ENCODE data around the gene PDE4A.
"Not testable (repeated sequence)": the region's sequence is repeated elsewhere in the genome, so short reads cannot be mapped to it uniquely, and the experiment has no call there.

PDE4A gene

GRCh38 chr19:10392120-10392519 is 28.2 kb upstream of the PDE4A start:
- Histone ChIP-seq H3K36me3 (ENCODE audit: control insufficient read depth in 4 of 4, insufficient read depth in 4 of 4, low read length in 3 of 4) (peaks cover 2 to 58% (median 41%) of the 10 kb centered on the region in 4 experiments), H3K4me1 (ENCODE audit: control extremely low read depth in 1 of 4, control insufficient read depth in 4 of 4, insufficient read depth in 4 of 4, low read length in 3 of 4) (peaks cover 0 to 5% (median 0%) of the 10 kb centered on the region in 4 experiments), H3K4me3 (ENCODE audit: control insufficient read depth in 1 of 7, extremely low read depth in 1 of 7, insufficient read depth in 4 of 7, low read depth in 2 of 7, low read length in 6 of 7) (no peak overlapping the region), H3K9me3 (ENCODE audit: control extremely low read depth in 1 of 5, control insufficient read depth in 4 of 5, insufficient read depth in 2 of 5, low read depth in 1 of 5, low read length in 4 of 5) (no peaks in the 10 kb centered on the region), H3K27ac (ENCODE audit: insufficient read depth in 1 of 2, low read depth in 1 of 2, low read length in 2 of 2, poor library complexity in 1 of 2, severe bottlenecking in 2 of 2) (no peak overlapping the region), H3K27me3 (replicated peaks in 2 of 5; ENCODE audit: control insufficient read depth in 4 of 5, insufficient read depth in 5 of 5, low read length in 4 of 5) (no peaks in the 10 kb centered on the region)
- ChIA-PET CTCF (interaction anchor here (1.2 to 24.5 kb wide), 6 partner anchors 10 to 460 kb away, joined by 3 to 542 read pairs (median 5); partner anchors contain the start of genes CDC37 and ICAM1), POLR2A (no interaction called here)
- no peak for DNase-seq
- 96% methylated on average over 4 of the region's 6 CpGs for WGBS (ENCODE audit: insufficient coverage)

GRCh38 chr19:10393137-10393536 is 27.2 kb upstream of the PDE4A start:
- Histone ChIP-seq H3K4me1 (ENCODE audit: control extremely low read depth in 1 of 4, control insufficient read depth in 4 of 4, insufficient read depth in 4 of 4, low read length in 3 of 4) (peaks cover 0 to 5% (median 0%) of the 10 kb centered on the region in 4 experiments), H3K36me3 (ENCODE audit: control insufficient read depth in 4 of 4, insufficient read depth in 4 of 4, low read length in 3 of 4) (peaks cover 2 to 63% (median 45%) of the 10 kb centered on the region in 4 experiments), H3K9me3 (ENCODE audit: control extremely low read depth in 1 of 5, control insufficient read depth in 4 of 5, insufficient read depth in 2 of 5, low read depth in 1 of 5, low read length in 4 of 5) (no peaks in the 10 kb centered on the region), H3K27me3 (replicated peaks in 2 of 5; ENCODE audit: control insufficient read depth in 4 of 5, insufficient read depth in 5 of 5, low read length in 4 of 5) (no peaks in the 10 kb centered on the region), H3K27ac (ENCODE audit: insufficient read depth in 1 of 2, low read depth in 1 of 2, low read length in 2 of 2, poor library complexity in 1 of 2, severe bottlenecking in 2 of 2) (no peak overlapping the region), H3K4me3 (ENCODE audit: control insufficient read depth in 1 of 7, extremely low read depth in 1 of 7, insufficient read depth in 4 of 7, low read depth in 2 of 7, low read length in 6 of 7) (no peak overlapping the region)
- WGBS (ENCODE audit: insufficient coverage): 95% methylated on average over 24 of the region's 24 CpGs
- CTCF ChIA-PET: interaction anchor here (0.8 to 24.5 kb wide), 6 partner anchors 9 to 130 kb away, joined by 3 to 542 read pairs (median 6); partner anchors contain the start of genes CDC37, ICAM1, ICAM5 and TYK2
- DNase-seq: no peak
- POLR2A ChIA-PET: interaction anchor here (0.8 kb wide), 1 partner anchor 9 kb away, joined by 3 read pairs; no protein-coding TSS in a partner anchor

GRCh38 chr19:10395003-10395402 is 25.3 kb upstream of the PDE4A start:
- ChIA-PET CTCF (interaction anchor here (1.9 to 24.5 kb wide), 2 partner anchors 15 to 132 kb away, joined by 7 to 542 read pairs; partner anchors contain the start of genes ICAM1 and TYK2), POLR2A (no interaction called here)
- 94% methylated on average over 8 of the region's 12 CpGs for WGBS (ENCODE audit: insufficient coverage)
- H3K4me3 ChIP-seq (ENCODE audit: control insufficient read depth in 1 of 7, extremely low read depth in 1 of 7, insufficient read depth in 4 of 7, low read depth in 2 of 7, low read length in 6 of 7): no peak overlapping the region
- H3K4me1 ChIP-seq (ENCODE audit: control extremely low read depth in 1 of 4, control insufficient read depth in 4 of 4, insufficient read depth in 4 of 4, low read length in 3 of 4): no peaks in the 10 kb centered on the region
- H3K27ac ChIP-seq (ENCODE audit: insufficient read depth in 1 of 2, low read depth in 1 of 2, low read length in 2 of 2, poor library complexity in 1 of 2, severe bottlenecking in 2 of 2): no peak overlapping the region
- H3K36me3 ChIP-seq (ENCODE audit: control insufficient read depth in 4 of 4, insufficient read depth in 4 of 4, low read length in 3 of 4): peaks cover 2 to 70% (median 51%) of the 10 kb centered on the region in 4 experiments
- H3K27me3 ChIP-seq (replicated peaks in 2 of 5; ENCODE audit: control insufficient read depth in 4 of 5, insufficient read depth in 5 of 5, low read length in 4 of 5): no peaks in the 10 kb centered on the region
- no peak for DNase-seq
- H3K9me3 ChIP-seq (ENCODE audit: control extremely low read depth in 1 of 5, control insufficient read depth in 4 of 5, insufficient read depth in 2 of 5, low read depth in 1 of 5, low read length in 4 of 5): no peaks in the 10 kb centered on the region

- peaks cover 2 to 68% (median 51%) of the 10 kb centered on the region in 4 experiments for H3K36me3 ChIP-seq (ENCODE audit: control insufficient read depth in 4 of 4, insufficient read depth in 4 of 4, low read length in 3 of 4)
- POLR2A ChIA-PET: no interaction called here
Measured at GRCh38 chr19:10395436-10395835, 24.9 kb upstream of the PDE4A start.

GRCh38 chr19:10395917-10396316 is 24.4 kb upstream of the PDE4A start:
- DNase-seq: no peak
- Histone ChIP-seq H3K4me1 (ENCODE audit: control extremely low read depth in 1 of 4, control insufficient read depth in 4 of 4, insufficient read depth in 4 of 4, low read length in 3 of 4) (peaks cover 0 to 5% (median 3%) of the 10 kb centered on the region in 4 experiments), H3K27ac (ENCODE audit: insufficient read depth in 1 of 2, low read depth in 1 of 2, low read length in 2 of 2, poor library complexity in 1 of 2, severe bottlenecking in 2 of 2) (no peak overlapping the region), H3K4me3 (ENCODE audit: control insufficient read depth in 1 of 7, extremely low read depth in 1 of 7, insufficient read depth in 4 of 7, low read depth in 2 of 7, low read length in 6 of 7) (no peak overlapping the region), H3K27me3 (replicated peaks in 2 of 5; ENCODE audit: control insufficient read depth in 4 of 5, insufficient read depth in 5 of 5, low read length in 4 of 5) (no peaks in the 10 kb centered on the region), H3K36me3 (ENCODE audit: control insufficient read depth in 4 of 4, insufficient read depth in 4 of 4, low read length in 3 of 4) (peaks cover 2 to 66% (median 50%) of the 10 kb centered on the region in 4 experiments), H3K9me3 (ENCODE audit: control extremely low read depth in 1 of 5, control insufficient read depth in 4 of 5, insufficient read depth in 2 of 5, low read depth in 1 of 5, low read length in 4 of 5) (no peaks in the 10 kb centered on the region)
- POLR2A ChIA-PET: no interaction called here
- CTCF ChIA-PET: interaction anchor here (24.5 kb wide), 1 partner anchor 133 kb away, joined by 542 read pairs; the partner anchor contains the start of gene ICAM1
- 95% methylated on average over 24 of the region's 24 CpGs for WGBS (ENCODE audit: insufficient coverage)

More at GRCh38 chr19:10395436-10395835, 24.9 kb upstream of the PDE4A start:
- no peak for DNase-seq
- 98% methylated on average over 8 of the region's 26 CpGs for WGBS (ENCODE audit: insufficient coverage)
- no peaks in the 10 kb centered on the region for H3K9me3 ChIP-seq (ENCODE audit: control extremely low read depth in 1 of 5, control insufficient read depth in 4 of 5, insufficient read depth in 2 of 5, low read depth in 1 of 5, low read length in 4 of 5)
- H3K27ac ChIP-seq (ENCODE audit: insufficient read depth in 1 of 2, low read depth in 1 of 2, low read length in 2 of 2, poor library complexity in 1 of 2, severe bottlenecking in 2 of 2): no peak overlapping the region
- H3K4me1 ChIP-seq (ENCODE audit: control extremely low read depth in 1 of 4, control insufficient read depth in 4 of 4, insufficient read depth in 4 of 4, low read length in 3 of 4): peaks cover 0 to 2% (median 0%) of the 10 kb centered on the region in 4 experiments
- CTCF ChIA-PET: interaction anchor here (24.5 kb wide), 1 partner anchor 132 kb away, joined by 542 read pairs; the partner anchor contains the start of gene ICAM1
- H3K27me3 ChIP-seq (replicated peaks in 2 of 5; ENCODE audit: control insufficient read depth in 4 of 5, insufficient read depth in 5 of 5, low read length in 4 of 5): no peaks in the 10 kb centered on the region
- H3K4me3 ChIP-seq (ENCODE audit: control insufficient read depth in 1 of 7, extremely low read depth in 1 of 7, insufficient read depth in 4 of 7, low read depth in 2 of 7, low read length in 6 of 7): no peak overlapping the region

- Histone ChIP-seq H3K9me3 (ENCODE audit: control extremely low read depth in 1 of 5, control insufficient read depth in 4 of 5, insufficient read depth in 2 of 5, low read depth in 1 of 5, low read length in 4 of 5) (no peaks in the 10 kb centered on the region), H3K27me3 (replicated peaks in 2 of 5; ENCODE audit: control insufficient read depth in 4 of 5, insufficient read depth in 5 of 5, low read length in 4 of 5) (no peaks in the 10 kb centered on the region), H3K27ac (ENCODE audit: insufficient read depth in 1 of 2, low read depth in 1 of 2, low read length in 2 of 2, poor library complexity in 1 of 2, severe bottlenecking in 2 of 2) (no peak overlapping the region), H3K4me3 (ENCODE audit: control insufficient read depth in 1 of 7, extremely low read depth in 1 of 7, insufficient read depth in 4 of 7, low read depth in 2 of 7, low read length in 6 of 7) (no peak overlapping the region), H3K36me3 (ENCODE audit: control insufficient read depth in 4 of 4, insufficient read depth in 4 of 4, low read length in 3 of 4) (peaks cover 2 to 43% (median 30%) of the 10 kb centered on the region in 4 experiments), H3K4me1 (ENCODE audit: control extremely low read depth in 1 of 4, control insufficient read depth in 4 of 4, insufficient read depth in 4 of 4, low read length in 3 of 4) (peaks cover 11 to 30% (median 25%) of the 10 kb centered on the region in 4 experiments)
- POLR2A ChIA-PET: interaction anchor here (0.6 kb wide), 1 partner anchor 880 kb away, joined by 3 read pairs; no protein-coding TSS in a partner anchor
- WGBS (ENCODE audit: insufficient coverage): 99% methylated on average over 8 of the region's 9 CpGs
- CTCF ChIA-PET: interaction anchor here (5.7 to 24.5 kb wide), 2 partner anchors 11 to 136 kb away, joined by 37 to 542 read pairs; partner anchors contain the start of gene ICAM1
- no peak for DNase-seq
Measured at GRCh38 chr19:10398819-10399218, 21.5 kb upstream of the PDE4A start.

- 100% methylated on average over 4 of the region's 8 CpGs for WGBS (ENCODE audit: insufficient coverage)
- not testable (repeated sequence) for H3K27me3 ChIP-seq (replicated peaks in 2 of 5; ENCODE audit: control insufficient read depth in 4 of 5, insufficient read depth in 5 of 5, low read length in 4 of 5); H3K27ac ChIP-seq (ENCODE audit: insufficient read depth in 1 of 2, low read depth in 1 of 2, low read length in 2 of 2, poor library complexity in 1 of 2, severe bottlenecking in 2 of 2); DNase-seq; H3K4me3 ChIP-seq (ENCODE audit: control insufficient read depth in 1 of 7, extremely low read depth in 1 of 7, insufficient read depth in 4 of 7, low read depth in 2 of 7, low read length in 6 of 7); H3K9me3 ChIP-seq (ENCODE audit: control extremely low read depth in 1 of 5, control insufficient read depth in 4 of 5, insufficient read depth in 2 of 5, low read depth in 1 of 5, low read length in 4 of 5)
- ChIA-PET CTCF (interaction anchor here (5.5 to 24.5 kb wide), 3 partner anchors 7 to 136 kb away, joined by 37 to 542 read pairs (median 37); partner anchors contain the start of gene ICAM1), POLR2A (interaction anchor here (0.6 kb wide), 1 partner anchor 879 kb away, joined by 3 read pairs; no protein-coding TSS in a partner anchor)
- Histone ChIP-seq H3K36me3 (ENCODE audit: control insufficient read depth in 4 of 4, insufficient read depth in 4 of 4, low read length in 3 of 4) (peaks cover 0 to 39% (median 25%) of the 10 kb centered on the region in 4 experiments), H3K4me1 (ENCODE audit: control extremely low read depth in 1 of 4, control insufficient read depth in 4 of 4, insufficient read depth in 4 of 4, low read length in 3 of 4) (peaks cover 11 to 35% (median 30%) of the 10 kb centered on the region in 4 experiments)
Measured at GRCh38 chr19:10399340-10399739, 21.0 kb upstream of the PDE4A start.
